PC-3 (cell line): Measurements from ENCODE around the gene ANKRD60.

Source experiments
- EZH2 ChIP-seq: fragments of 300-600 bp; sonication (generic); IDR thresholded peaks from one replicate; pipeline ENCODE4 v1.6.1; 2017; ENCODE audit warnings: antibody characterized with exemption, mild to moderate bottlenecking, low read length; ENCODE audit not compliant: unreplicated experiment
- TF ChIP-seq, protein P1 (sequence below): fragments of 300-600 bp; sonication (generic); conservative IDR thresholded peaks from 2 replicates; pipeline ENCODE4 v1.5.1; 2017; ENCODE audit warnings: antibody characterized with exemption, low read depth, mild to moderate bottlenecking, low read length

- TF ChIP-seq EZH2, result no peak
- TF ChIP-seq, protein P1, sequence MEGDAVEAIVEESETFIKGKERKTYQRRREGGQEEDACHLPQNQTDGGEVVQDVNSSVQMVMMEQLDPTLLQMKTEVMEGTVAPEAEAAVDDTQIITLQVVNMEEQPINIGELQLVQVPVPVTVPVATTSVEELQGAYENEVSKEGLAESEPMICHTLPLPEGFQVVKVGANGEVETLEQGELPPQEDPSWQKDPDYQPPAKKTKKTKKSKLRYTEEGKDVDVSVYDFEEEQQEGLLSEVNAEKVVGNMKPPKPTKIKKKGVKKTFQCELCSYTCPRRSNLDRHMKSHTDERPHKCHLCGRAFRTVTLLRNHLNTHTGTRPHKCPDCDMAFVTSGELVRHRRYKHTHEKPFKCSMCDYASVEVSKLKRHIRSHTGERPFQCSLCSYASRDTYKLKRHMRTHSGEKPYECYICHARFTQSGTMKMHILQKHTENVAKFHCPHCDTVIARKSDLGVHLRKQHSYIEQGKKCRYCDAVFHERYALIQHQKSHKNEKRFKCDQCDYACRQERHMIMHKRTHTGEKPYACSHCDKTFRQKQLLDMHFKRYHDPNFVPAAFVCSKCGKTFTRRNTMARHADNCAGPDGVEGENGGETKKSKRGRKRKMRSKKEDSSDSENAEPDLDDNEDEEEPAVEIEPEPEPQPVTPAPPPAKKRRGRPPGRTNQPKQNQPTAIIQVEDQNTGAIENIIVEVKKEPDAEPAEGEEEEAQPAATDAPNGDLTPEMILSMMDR, result no peak
Measured at GRCh38 chr20:58171796-58172425, 56.5 kb downstream of the ANKRD60 start.
